HG03045 (cell line): Measurements from ENCODE around the gene AXIN2.
"Not testable (repeated sequence)": the region's sequence is repeated elsewhere in the genome, so short reads cannot be mapped to it uniquely, and the experiment has no call there.

Experiments used
- ATAC-seq: cut with Tn5 transposase; IDR thresholded peaks from one replicate; pipeline ENCODE4 v1.9.1; 2021; ENCODE audit warnings: mild to moderate bottlenecking, moderate library complexity; ENCODE audit not compliant: unreplicated experiment

Gene AXIN2

GRCh38 chr17:65537845-65538674 lies 23.4 kb downstream of the AXIN2 start:
- ATAC-seq, result no peak

GRCh38 chr17:65537343-65537844 lies 24.1 kb downstream of the AXIN2 start:
- no peak for ATAC-seq

- no peak for ATAC-seq
Measured at GRCh38 chr17:65536573-65537342, 24.7 kb downstream of the AXIN2 start.

GRCh38 chr17:65535777-65536572 lies 25.5 kb downstream of the AXIN2 start:
- ATAC-seq, result no peak

GRCh38 chr17:65533852-65534457 lies 27.5 kb downstream of the AXIN2 start:
- ATAC-seq, result no peak

GRCh38 chr17:65533056-65533745 lies 28.2 kb downstream of the AXIN2 start:
- no peak for ATAC-seq

GRCh38 chr17:65532101-65532890 lies 29.2 kb downstream of the AXIN2 start:
- no peak for ATAC-seq

GRCh38 chr17:65531256-65532100 lies 30.0 kb downstream of the AXIN2 start:
- ATAC-seq, result no peak

GRCh38 chr17:65530523-65531255 lies 30.8 kb downstream of the AXIN2 start:
- ATAC-seq, result no peak

- ATAC-seq, result no peak
Measured at GRCh38 chr17:65529761-65530522, 31.5 kb downstream of the AXIN2 start.

GRCh38 chr17:65529040-65529633 lies 32.3 kb downstream of the AXIN2 start:
- no peak for ATAC-seq

- ATAC-seq, result no peak
Measured at GRCh38 chr17:65527857-65528591, 33.4 kb downstream of the AXIN2 start.

- ATAC-seq, result no peak
Measured at GRCh38 chr17:65527381-65527780, 34.1 kb downstream of the AXIN2 start.

- not testable (repeated sequence) for ATAC-seq
Measured at GRCh38 chr17:65526854-65527253, 34.6 kb downstream of the AXIN2 start.

GRCh38 chr17:65523853-65524664 lies 37.4 kb downstream of the AXIN2 start:
- ATAC-seq, result no peak
